H7 (cell line): ENCODE results near the gene EFCAB6. TPM values are rescaled to one million over a fixed set of nuclear protein-coding genes. Genes with fewer than 3 reads are reported as not detected.
A peak's percentile ranks its signal among the peaks of the same experiment; 100 is the strongest.

ENCODE experiments used
- DNase-seq: peaks from one replicate; pipeline ENCODE4 v3.0.0; 2012
- H3K27me3 ChIP-seq: 2 replicates; pipeline ENCODE4 v1.6.0; 2011; ENCODE audit warnings: mild to moderate bottlenecking, low read length; ENCODE audit not compliant: control insufficient read depth, insufficient read depth
- H3K36me3 ChIP-seq: replicated peaks from 2 replicates; pipeline ENCODE4 v1.5.1; 2011; ENCODE audit warnings: low read length; ENCODE audit not compliant: control insufficient read depth, insufficient read depth
- H3K4me3 ChIP-seq: 2 replicates; pipeline ENCODE4 v1.5.1; 2011; ENCODE audit warnings: low read depth, mild to moderate bottlenecking, control low read depth, low read length, moderate library complexity; ENCODE audit not compliant: insufficient read depth
- total RNA-seq: library from RNA; depleted of rRNA; stranded (reverse); fragments of >200 nt; shearing (Covaris generic); gene quantifications from 2 replicates; pipeline ENCODE4 v1.2.3, GENCODE V29; 2014

The EFCAB6 gene
- total RNA-seq, 1 experiment from 2014 or later = 0.31 TPM

DNA sequence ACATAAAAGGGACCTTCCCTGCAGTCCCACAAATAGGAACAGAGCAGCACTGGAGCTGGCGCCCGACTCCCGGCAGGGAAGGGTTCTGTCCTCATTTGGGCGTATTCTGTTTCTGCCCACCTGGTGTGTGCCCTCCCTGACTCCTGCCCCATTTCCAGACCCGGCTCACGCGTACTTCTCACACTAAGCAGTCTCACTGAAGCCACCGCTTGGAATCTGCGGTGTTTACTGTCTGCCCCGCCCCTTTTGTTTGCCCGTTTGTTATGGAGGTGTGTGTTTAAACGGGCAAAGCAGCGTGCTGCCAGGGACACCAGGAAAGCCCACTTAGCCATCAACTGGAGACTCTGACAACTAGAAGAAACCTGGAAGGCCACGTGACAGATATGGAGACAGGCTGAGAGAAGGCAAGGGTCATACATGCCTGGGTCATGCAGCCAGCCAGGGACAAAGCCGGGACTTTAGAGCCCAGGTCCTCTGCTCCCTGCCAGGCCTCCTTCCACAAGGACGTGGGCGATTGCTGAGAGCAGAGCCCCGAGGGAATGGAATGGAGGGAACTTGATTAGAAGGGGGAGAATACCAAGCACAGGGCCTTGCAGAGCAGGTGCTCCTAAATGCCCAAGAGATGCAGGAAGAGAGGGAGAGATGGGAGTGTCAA lies 8.7 kb upstream of the EFCAB6 start:
- no peak overlapping the region for H3K4me3 ChIP-seq
- peaks cover 2% of the 10 kb centered on the region; the same call in 1 of the 2 replicates for H3K36me3 ChIP-seq
- no peaks in the 10 kb centered on the region for H3K27me3 ChIP-seq
- DNase-seq = peak; percentile 22

DNA sequence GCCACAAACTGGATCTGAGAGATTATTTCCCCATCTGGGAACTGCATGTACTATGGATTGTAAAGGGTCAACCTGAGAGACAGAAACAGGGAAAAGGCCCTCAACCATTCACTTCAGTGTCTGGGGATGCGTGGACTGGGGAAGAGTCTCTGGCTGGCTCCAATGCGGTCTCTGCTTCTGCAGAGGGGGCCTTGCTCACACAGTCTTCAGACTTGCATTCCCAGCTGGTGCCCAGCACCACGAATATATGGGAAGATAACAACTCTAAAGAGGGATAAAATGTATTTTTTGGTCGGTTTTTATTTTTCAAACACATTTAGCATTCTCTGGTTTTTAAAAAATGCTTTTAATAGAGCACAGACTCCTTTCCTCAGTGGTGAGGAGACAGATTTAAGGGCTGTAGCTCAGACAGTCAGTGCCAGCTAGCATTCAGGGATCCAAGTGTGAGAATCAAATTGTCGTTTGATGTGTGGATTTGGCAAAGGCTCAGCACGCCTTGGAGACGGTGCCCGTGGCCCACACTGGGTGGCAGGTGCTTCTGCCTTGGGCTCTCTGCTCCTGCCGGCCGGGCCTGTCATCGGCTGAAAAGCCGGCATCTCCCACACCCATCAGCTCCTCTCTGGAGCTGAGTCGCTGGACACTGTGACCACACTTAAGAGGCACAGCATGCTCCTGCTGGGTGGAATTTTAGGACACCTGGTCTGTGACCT lies 8.0 kb upstream of the EFCAB6 start:
- H3K36me3 ChIP-seq = no peaks in the 10 kb centered on the region
- no peak for DNase-seq
- no peaks in the 10 kb centered on the region for H3K27me3 ChIP-seq
- H3K4me3 ChIP-seq = no peak overlapping the region

DNA sequence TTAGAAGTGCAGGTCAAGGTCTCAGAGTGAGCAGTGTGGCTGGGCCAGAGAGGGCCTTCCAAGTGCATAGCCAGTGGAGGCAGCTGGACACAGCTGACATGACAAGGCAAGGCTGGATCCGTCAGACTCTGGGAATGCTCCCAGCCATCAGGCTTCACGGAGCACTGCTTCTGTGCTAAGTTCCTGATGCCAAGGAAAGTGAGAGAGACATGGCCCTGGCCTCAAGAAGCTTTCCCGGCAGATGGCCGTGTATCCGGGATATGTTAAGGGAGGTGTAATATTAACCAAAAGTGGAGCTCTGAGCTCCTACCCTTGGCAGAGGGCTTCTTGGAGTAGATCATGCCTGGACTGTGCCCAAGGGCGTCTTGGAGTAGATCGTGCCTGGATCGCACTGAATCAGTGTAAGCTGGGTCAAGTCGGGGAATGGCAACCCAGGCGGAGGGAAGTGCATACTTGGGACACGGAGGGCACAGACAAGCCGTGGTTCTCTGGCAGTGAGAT lies 7.4 kb upstream of the EFCAB6 start:
- H3K36me3 ChIP-seq = no peaks in the 10 kb centered on the region
- H3K27me3 ChIP-seq = no peaks in the 10 kb centered on the region
- no peak overlapping the region for H3K4me3 ChIP-seq
- DNase-seq = no peak

DNA sequence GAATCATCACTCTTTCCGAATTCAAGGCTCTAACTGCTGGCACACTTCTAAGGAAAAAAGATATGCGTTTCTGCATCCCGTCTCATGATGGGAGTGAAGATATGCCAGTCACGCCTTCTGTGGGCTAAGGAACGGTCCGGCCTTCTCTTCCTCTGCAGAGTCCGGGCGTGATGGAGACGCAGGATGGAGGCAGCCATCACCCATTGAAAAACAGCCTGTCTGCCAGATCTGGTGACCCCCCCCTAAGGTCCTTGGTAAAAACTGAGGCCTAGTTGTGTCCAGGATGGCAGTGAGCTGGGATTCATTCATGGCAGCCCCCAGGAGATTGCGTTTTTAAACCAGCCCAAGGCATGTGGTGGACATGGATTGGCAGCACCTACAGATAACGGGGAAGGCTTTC lies 6.9 kb upstream of the EFCAB6 start:
- no peak for DNase-seq
- Histone ChIP-seq H3K4me3 (no peak overlapping the region), H3K27me3 (no peaks in the 10 kb centered on the region), H3K36me3 (no peaks in the 10 kb centered on the region)

DNA sequence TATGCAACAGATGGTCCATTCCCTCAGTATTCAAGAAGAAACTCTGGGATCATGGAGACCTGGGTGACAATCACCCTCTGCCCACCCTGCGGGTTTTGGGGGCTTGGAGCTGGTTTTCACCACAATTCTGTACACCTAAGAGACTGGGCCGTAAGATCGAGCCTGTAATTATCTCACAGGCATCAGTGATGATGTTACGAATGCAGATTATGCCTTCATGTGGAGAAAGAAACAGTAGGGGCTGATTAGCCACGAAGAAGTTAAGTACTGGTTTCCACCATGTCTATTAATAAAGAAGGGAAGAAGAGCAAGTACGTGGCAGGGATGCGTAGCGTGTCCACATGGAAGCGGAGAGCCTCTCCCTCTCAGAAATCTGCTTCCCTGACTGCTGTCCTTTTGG lies 5.3 kb upstream of the EFCAB6 start:
- no peak for DNase-seq
- Histone ChIP-seq H3K27me3 (no peaks in the 10 kb centered on the region), H3K36me3 (no peaks in the 10 kb centered on the region), H3K4me3 (no peak overlapping the region)

DNA sequence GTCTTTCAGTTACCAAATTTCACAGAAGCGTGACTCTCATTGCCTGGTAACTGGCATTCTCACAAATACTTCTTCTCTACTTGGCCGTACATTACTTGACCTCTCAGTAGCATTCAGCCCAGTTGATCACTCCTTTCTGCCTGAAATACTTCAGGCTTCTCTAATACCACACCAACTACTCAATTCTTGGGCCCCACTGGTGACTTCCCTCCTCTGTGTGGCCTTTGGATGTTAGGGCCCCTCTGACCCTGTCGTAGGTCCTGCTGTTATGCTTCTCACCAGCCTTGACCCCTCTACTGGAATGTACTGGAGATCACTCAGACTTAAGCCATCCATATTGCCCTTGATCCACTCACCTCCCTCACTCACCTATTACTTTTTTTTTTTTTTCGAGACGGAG lies 2.2 kb upstream of the EFCAB6 start:
- DNase-seq = no peak
- no peaks in the 10 kb centered on the region for H3K36me3 ChIP-seq

DNA sequence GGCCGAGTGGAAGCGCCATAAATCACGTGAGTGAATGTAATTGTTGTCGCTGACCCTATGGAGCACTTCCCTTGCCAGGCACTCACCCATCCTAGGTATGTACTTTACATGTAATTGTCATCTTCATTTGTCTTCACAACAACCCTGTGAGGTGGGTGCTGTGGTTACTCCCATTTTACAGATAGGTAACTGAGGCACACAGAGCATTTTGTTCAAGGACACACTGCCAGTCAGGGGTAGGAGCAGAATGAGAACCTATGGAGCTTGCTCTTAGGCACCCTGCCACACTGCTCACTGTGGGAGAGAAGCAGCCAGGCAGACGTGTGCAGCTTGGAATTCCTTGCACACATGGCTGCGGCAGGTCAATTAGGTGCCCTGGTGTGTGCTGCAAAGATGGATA lies 785 bp upstream of the EFCAB6 start:
- Histone ChIP-seq H3K4me3 (peak overlapping the region; percentile 72), H3K36me3 (no peaks in the 10 kb centered on the region), H3K27me3 (no peaks in the 10 kb centered on the region)
- no peak for DNase-seq

More for the DNA sequence above, 2.2 kb upstream of the EFCAB6 start:
- Histone ChIP-seq H3K4me3 (no peak overlapping the region), H3K27me3 (no peaks in the 10 kb centered on the region)

DNA sequence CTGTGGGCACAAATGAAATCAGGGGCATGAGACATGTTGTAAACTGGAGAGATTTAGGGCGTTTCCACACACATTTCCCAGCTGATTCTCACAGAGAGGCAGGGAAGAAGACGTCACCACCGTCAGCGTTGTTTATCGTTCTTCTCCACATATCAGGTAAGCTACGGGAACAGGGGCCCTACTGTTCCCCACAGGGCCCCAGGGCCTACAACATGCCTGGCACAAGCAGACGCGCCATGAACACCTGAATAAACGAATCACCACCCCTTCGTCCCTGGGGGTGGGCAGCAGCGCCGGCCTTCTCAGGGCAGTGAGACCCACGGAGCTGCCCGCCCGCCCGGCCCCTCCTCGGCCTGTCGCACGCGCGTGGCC lies 342 bp downstream of the EFCAB6 start:
- DNase-seq = no peak
- Histone ChIP-seq H3K27me3 (no peaks in the 10 kb centered on the region), H3K36me3 (no peaks in the 10 kb centered on the region), H3K4me3 (peak overlapping the region; percentile 72)

DNA sequence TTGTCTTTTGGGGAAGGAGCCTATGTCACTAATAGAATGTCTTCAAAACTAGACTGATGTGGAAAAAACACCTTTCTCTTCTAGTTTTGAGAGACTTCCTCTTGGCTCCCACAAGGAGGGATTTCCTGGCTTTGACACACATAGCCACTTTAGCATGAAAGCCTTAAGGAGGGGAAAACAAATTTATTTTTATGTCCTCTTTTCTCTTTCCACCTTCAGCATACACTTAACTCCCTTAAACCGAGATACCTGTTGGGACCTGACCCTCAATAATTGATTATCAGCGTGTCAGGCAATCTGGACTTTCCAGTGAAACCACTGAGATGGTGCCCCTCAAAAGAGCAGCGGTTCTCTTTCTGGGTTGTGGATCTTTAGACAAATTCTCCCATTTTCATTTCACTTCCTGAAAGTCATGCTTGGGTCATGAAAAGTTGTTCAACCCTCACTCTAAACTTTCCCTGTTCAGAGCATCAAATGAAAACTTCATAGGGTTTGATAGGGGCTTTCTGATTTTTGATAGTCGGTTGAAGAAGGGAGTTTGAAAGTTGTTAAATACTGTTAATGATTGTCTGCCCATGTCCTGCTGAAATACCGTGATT lies 9.1 kb downstream of the EFCAB6 start:
- H3K36me3 ChIP-seq = no peaks in the 10 kb centered on the region
- no peak for DNase-seq
- H3K27me3 ChIP-seq = no peaks in the 10 kb centered on the region
- H3K4me3 ChIP-seq = no peak overlapping the region

DNA sequence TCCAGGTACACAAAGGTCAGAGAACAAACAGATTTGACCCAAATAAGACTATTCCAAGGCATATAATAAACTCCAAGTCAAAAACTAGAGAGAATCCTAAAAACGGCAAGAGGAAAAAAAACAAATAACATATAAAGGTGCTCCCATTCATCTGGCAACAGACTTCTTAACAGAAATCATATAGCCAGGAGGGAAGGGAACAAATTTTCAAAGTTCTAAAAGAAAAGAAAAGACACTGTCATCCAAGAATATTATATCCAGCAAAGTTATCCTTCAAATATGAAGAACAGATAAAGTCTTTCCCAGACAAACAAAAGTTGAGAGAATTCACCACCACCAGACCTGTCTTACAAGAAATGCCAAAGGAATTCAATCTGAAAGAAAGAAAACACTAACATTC lies 11.1 kb downstream of the EFCAB6 start:
- H3K27me3 ChIP-seq = no peaks in the 10 kb centered on the region
- H3K4me3 ChIP-seq = no peak overlapping the region
- no peaks in the 10 kb centered on the region for H3K36me3 ChIP-seq
- no peak for DNase-seq

DNA sequence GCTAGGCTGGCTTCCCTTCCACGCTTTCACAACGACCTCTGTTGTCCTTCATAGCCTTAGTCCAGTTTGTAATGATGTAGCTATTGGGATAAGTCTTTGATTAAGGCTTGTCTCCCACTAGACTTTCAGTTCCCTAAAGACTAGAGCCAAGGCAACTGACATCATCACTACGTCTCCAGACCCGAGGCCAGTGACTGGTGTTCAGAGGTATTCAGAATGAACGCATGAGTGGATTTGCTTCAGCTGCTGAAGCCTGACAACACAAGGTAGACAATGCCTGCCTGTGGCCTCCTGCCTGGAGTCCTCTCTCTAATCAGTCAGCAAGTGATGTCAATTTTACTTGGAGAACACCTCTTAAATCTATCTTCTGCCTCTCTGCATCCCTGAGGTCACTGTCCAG lies 13.6 kb downstream of the EFCAB6 start:
- H3K4me3 ChIP-seq = no peak overlapping the region
- DNase-seq = no peak
- no peaks in the 10 kb centered on the region for H3K36me3 ChIP-seq

DNA sequence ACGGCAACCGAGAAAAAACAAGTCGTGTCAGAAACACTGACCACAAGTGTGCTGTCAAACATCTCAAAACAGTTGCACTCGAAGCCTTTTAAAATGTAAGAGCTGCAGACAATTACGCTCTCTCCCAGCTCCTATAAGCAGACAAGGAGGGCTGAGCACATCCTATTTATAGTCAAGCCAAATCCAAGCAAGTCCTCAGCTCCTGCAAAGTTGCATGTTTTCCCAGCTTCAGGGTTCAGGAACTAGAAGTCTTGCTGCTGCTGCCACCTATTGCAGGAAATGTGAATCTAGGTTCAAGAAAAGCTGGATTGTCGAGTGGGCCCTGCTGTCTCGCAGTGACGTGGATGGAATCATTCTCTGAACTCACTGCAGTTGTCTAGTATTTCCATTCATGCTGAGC lies 15.5 kb downstream of the EFCAB6 start:
- DNase-seq = peak; percentile 43
- no peaks in the 10 kb centered on the region for H3K36me3 ChIP-seq
- no peaks in the 10 kb centered on the region for H3K27me3 ChIP-seq
- H3K4me3 ChIP-seq = no peak overlapping the region

More for the DNA sequence above, 13.6 kb downstream of the EFCAB6 start:
- H3K27me3 ChIP-seq = no peaks in the 10 kb centered on the region

DNA sequence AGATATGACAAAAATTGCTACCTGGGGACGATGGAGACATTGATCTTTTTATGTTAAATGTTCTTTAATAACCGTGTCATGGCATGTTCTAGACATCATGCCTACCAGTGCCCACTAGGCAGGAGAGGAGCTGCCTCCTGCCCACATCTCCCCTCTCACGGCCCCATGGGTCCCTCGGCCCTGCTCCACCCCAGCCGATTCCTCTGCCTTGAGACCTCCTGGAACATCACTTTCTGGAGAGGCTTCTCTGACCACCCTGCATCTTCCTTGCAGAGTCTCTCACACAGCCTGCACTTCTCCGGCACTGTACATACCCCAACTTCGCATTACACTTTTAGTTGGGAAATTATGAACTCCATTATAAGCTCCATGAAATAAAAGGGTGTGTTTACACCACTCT lies 16.8 kb downstream of the EFCAB6 start:
- Histone ChIP-seq H3K4me3 (no peak overlapping the region), H3K36me3 (no peaks in the 10 kb centered on the region), H3K27me3 (no peaks in the 10 kb centered on the region)
- no peak for DNase-seq

DNA sequence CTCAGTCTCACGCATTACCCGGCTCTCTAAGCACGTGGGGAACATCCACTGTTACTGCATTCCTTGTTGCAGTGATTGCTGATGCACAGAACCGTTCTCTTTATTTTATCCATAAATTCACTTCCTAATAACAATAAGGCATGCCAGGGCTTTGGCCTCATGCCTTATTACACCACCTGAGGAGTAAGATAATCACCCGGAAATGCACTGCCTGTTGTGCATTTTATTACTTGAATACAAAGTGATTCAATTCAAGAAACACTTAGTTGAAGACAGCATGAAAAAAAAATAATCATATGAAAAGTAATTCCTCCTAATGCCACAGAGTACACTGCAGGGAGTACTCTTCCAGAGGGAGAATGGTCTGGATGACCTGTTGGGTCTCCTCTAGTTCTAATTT lies 19.2 kb downstream of the EFCAB6 start:
- Histone ChIP-seq H3K36me3 (no peaks in the 10 kb centered on the region), H3K4me3 (no peak overlapping the region), H3K27me3 (no peaks in the 10 kb centered on the region)
- no peak for DNase-seq

DNA sequence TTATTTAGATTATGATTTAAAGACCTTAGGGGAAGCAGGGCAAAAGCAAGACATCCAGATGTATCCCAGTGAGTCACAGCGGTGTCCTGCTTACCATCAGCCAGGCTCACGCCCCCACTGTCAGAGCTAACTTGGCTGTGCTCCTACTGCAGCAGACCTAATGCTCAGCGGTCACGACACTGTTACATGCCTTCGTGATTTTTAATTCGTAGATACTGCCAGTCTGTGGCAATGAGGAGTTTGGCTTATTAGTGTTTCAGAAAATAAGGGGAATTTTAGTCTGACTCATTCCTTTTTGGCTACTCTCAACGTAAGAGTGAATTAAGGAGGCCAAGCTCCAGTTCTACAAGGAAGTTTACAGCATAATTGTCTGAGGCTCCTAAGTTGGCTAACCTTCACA lies 22.7 kb downstream of the EFCAB6 start:
- Histone ChIP-seq H3K36me3 (no peaks in the 10 kb centered on the region), H3K27me3 (no peaks in the 10 kb centered on the region), H3K4me3 (no peak overlapping the region)
- DNase-seq = no peak
